ENCODE results near the gene C5.

C5 gene

DNA sequence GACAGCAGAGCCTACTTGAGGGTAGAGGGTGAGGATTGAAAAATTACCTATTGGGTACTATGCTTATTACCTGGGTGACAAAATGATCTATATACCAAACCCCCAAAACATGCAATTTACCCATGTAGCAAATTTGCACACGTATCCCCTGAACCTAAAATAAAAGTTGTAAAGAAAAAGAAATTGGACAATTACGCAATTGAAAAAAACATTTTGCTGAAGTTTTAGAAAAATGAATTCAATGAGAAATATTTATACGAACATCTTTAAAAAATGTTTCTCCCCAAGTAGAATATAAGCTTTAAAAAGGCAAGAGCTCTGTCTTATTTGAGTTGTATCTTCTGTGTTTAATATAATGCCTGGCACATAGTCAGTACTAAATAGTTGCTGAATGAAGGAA is 93.2 kb downstream of the C5 start:
- no peaks in the 10 kb centered on the region for H3K9me2 ChIP-seq (replicated peaks; ENCODE audit: low read depth, low read length)
- H3K4me3 ChIP-seq (ENCODE audit: low read length, poor library complexity, severe bottlenecking) = no peak overlapping the region
- H3K9ac ChIP-seq (ENCODE audit: low read depth, low read length, poor library complexity, severe bottlenecking) = no peak overlapping the region

DNA sequence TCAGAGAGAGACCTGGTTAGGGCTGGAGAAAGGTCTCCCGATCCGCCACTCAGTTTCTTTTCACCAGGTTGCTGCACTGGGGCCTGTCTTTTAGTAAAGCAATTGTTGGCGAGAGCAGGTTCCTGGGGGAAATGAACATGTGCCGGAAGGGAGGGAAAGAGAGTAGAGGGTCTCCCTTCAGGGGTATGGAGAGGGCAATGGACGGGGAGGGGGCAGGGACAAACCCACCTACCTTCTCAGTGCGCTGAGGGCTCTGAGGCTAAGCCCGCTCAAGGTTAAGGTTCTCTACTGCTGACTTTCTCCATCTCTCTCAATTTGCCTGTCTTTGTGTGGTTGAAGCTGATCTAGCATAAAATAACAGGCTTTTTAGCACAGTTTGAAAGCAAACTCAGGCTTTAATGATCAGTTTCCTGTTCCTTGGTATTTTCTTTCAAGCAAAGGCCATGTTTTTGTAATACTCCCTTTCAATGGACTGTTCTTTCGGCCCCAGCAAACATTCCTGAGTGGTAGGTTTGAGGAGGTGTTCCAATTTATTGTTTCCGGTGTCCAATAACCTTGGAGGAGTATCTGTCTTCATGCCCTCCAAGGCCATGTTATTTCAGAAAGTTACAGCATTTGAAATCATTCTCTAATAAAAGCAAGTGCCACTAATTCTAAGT is 98.0 kb downstream of the C5 start:
- Histone ChIP-seq H3K27me3 (ENCODE audit: insufficient read depth, low read length, poor library complexity, severe bottlenecking) (no peaks in the 10 kb centered on the region), H4K20me1 (ENCODE audit: insufficient read depth, low read length, poor library complexity, severe bottlenecking) (no peaks in the 10 kb centered on the region), H3K36me3 (ENCODE audit: insufficient read depth, low read length) (no peaks in the 10 kb centered on the region), H3K9ac (ENCODE audit: low read depth, low read length, poor library complexity, severe bottlenecking) (peak overlapping the region; percentile 50), H3K79me2 (ENCODE audit: insufficient read depth, low read length) (no peaks in the 10 kb centered on the region), H3K9me3 (ENCODE audit: insufficient read depth, low read depth, low read length) (no peaks in the 10 kb centered on the region), H3K4me2 (ENCODE audit: low read depth, low read length, poor library complexity, severe bottlenecking) (peak overlapping the region; percentile 58), H3K4me1 (ENCODE audit: insufficient read depth, low read length, poor library complexity, severe bottlenecking) (peaks cover 42% of the 10 kb centered on the region), H2AFZ (ENCODE audit: low read length) (peak overlapping the region; percentile 89), H3K4me3 (ENCODE audit: low read length, poor library complexity, severe bottlenecking) (no peak overlapping the region), H3K9me2 (replicated peaks; ENCODE audit: low read depth, low read length) (no peaks in the 10 kb centered on the region), H3F3A (ENCODE audit: low read depth) (0 out of 2 replicates have a peak, but pooled peaks cover 4% of the 10 kb centered on the region)
- TF ChIP-seq, protein P1, sequence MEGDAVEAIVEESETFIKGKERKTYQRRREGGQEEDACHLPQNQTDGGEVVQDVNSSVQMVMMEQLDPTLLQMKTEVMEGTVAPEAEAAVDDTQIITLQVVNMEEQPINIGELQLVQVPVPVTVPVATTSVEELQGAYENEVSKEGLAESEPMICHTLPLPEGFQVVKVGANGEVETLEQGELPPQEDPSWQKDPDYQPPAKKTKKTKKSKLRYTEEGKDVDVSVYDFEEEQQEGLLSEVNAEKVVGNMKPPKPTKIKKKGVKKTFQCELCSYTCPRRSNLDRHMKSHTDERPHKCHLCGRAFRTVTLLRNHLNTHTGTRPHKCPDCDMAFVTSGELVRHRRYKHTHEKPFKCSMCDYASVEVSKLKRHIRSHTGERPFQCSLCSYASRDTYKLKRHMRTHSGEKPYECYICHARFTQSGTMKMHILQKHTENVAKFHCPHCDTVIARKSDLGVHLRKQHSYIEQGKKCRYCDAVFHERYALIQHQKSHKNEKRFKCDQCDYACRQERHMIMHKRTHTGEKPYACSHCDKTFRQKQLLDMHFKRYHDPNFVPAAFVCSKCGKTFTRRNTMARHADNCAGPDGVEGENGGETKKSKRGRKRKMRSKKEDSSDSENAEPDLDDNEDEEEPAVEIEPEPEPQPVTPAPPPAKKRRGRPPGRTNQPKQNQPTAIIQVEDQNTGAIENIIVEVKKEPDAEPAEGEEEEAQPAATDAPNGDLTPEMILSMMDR (conservative IDR thresholded peaks at IDR 0.05; ENCODE audit: low read length) = no peak
- TF ChIP-seq EZH2phosphoT487 (IDR thresholded peaks at IDR 0.05; ENCODE audit: borderline replicate concordance) = no peak

More for the DNA sequence above, 93.2 kb downstream of the C5 start:
- Histone ChIP-seq H2AFZ (ENCODE audit: low read length) (no peak overlapping the region), H3K36me3 (ENCODE audit: insufficient read depth, low read length) (no peaks in the 10 kb centered on the region), H3K4me1 (ENCODE audit: insufficient read depth, low read length, poor library complexity, severe bottlenecking) (peaks cover 12% of the 10 kb centered on the region), H3F3A (ENCODE audit: low read depth) (no peaks in the 10 kb centered on the region), H4K20me1 (ENCODE audit: insufficient read depth, low read length, poor library complexity, severe bottlenecking) (no peaks in the 10 kb centered on the region), H3K4me2 (ENCODE audit: low read depth, low read length, poor library complexity, severe bottlenecking) (no peak overlapping the region), H3K79me2 (ENCODE audit: insufficient read depth, low read length) (no peaks in the 10 kb centered on the region), H3K27me3 (ENCODE audit: insufficient read depth, low read length, poor library complexity, severe bottlenecking) (no peaks in the 10 kb centered on the region), H3K9me3 (ENCODE audit: insufficient read depth, low read depth, low read length) (no peaks in the 10 kb centered on the region)
- TF ChIP-seq EZH2phosphoT487 (IDR thresholded peaks at IDR 0.05; ENCODE audit: borderline replicate concordance) = no peak
- TF ChIP-seq, protein P1 (conservative IDR thresholded peaks at IDR 0.05; ENCODE audit: low read length) = no peak

DNA sequence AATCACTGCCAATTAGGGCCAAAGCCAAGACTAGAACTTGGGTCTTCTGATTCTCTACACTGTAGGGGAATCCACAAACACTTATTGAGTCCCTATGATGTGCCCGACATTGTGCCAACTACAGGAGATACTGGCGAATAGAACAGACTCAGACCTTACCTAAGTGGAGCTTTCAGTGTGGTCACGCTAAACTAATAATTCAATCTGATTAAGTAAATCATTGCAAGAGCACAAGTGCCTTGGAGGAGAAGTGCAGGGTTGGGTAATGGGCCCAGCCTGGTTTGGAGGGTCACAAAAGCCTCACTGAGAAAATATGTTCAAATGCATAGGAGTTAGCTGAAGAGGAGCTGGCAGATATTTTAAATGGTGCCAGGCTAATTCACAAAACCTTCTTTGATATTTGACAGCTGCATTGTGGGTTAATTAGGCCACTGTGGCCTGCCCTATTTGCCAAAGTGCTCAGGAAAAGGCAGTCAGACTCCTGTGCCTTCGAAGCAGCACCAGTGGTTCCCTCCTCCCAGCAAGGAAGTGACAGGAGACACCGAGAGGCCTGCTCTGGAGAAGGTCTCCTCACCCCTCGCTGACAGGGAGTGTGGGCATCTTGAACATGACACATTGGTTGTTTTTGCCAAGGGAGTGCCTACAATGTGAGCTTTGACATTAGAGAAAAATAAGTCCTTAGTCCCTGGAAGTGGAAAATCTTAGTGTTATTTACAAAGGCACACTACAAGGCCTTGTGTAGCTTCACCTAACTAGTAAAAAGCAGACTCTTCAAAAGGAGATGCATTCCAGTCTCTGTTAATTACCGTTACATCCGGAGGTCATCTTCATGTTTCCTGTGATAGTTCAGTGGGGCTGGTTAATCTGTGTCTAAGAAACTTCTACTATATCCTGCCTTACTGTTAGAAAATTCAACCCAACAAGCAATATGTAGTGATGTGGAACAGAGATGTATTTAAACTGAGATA is 99.4 kb downstream of the C5 start:
- Histone ChIP-seq H3K27me3 (ENCODE audit: insufficient read depth, low read length, poor library complexity, severe bottlenecking) (no peaks in the 10 kb centered on the region), H3K4me3 (ENCODE audit: low read length, poor library complexity, severe bottlenecking) (peak overlapping the region; percentile 10), H3K9ac (ENCODE audit: low read depth, low read length, poor library complexity, severe bottlenecking) (peak overlapping the region; percentile 50), H3F3A (ENCODE audit: low read depth) (0 out of 2 replicates have a peak, but pooled peaks cover 4% of the 10 kb centered on the region), H3K4me1 (ENCODE audit: insufficient read depth, low read length, poor library complexity, severe bottlenecking) (peaks cover 49% of the 10 kb centered on the region), H3K9me3 (ENCODE audit: insufficient read depth, low read depth, low read length) (no peaks in the 10 kb centered on the region), H2AFZ (ENCODE audit: low read length) (peak overlapping the region; percentile 37), H3K9me2 (replicated peaks; ENCODE audit: low read depth, low read length) (no peaks in the 10 kb centered on the region), H4K20me1 (ENCODE audit: insufficient read depth, low read length, poor library complexity, severe bottlenecking) (no peaks in the 10 kb centered on the region), H3K79me2 (ENCODE audit: insufficient read depth, low read length) (no peaks in the 10 kb centered on the region), H3K4me2 (ENCODE audit: low read depth, low read length, poor library complexity, severe bottlenecking) (peak overlapping the region; percentile 58), H3K36me3 (ENCODE audit: insufficient read depth, low read length) (no peaks in the 10 kb centered on the region)
- TF ChIP-seq, protein P1 (conservative IDR thresholded peaks at IDR 0.05; ENCODE audit: low read length) = no peak
- TF ChIP-seq EZH2phosphoT487 (IDR thresholded peaks at IDR 0.05; ENCODE audit: borderline replicate concordance) = no peak

Data from Loucy (cell line).